HG03442 (cell line): Measurements from ENCODE around the gene CD320.
"Not testable (repeated sequence)": the region's sequence is repeated elsewhere in the genome, so short reads cannot be mapped to it uniquely, and the experiment has no call there.

Experiments used
- ATAC-seq: cut with Tn5 transposase; IDR thresholded peaks from one replicate; pipeline ENCODE4 v1.9.1; 2021; ENCODE audit warnings: mild to moderate bottlenecking, moderate library complexity; ENCODE audit not compliant: unreplicated experiment

Gene CD320

GRCh38 chr19:8310342-8311055, 2.3 kb upstream of the CD320 start:
- ATAC-seq, result no peak

- ATAC-seq, result no peak
Observed at GRCh38 chr19:8308891-8309291, 733 bp upstream of the CD320 start.

- ATAC-seq, result no peak
Observed at GRCh38 chr19:8307400-8307964, 676 bp downstream of the CD320 start.

- ATAC-seq, result no peak
Observed at GRCh38 chr19:8306235-8307054, 1.7 kb downstream of the CD320 start.

- ATAC-seq, result no peak
Observed at GRCh38 chr19:8305798-8306197, 2.4 kb downstream of the CD320 start.

- no peak for ATAC-seq
Observed at GRCh38 chr19:8304841-8305621, 3.1 kb downstream of the CD320 start.

GRCh38 chr19:8302734-8303133, 5.4 kb downstream of the CD320 start:
- ATAC-seq, result no peak

- no peak for ATAC-seq
Observed at GRCh38 chr19:8302357-8302691, 5.8 kb downstream of the CD320 start.

- not testable (repeated sequence) for ATAC-seq
Observed at GRCh38 chr19:8291337-8291736, 16.8 kb downstream of the CD320 start.

GRCh38 chr19:8276508-8276907, 31.6 kb downstream of the CD320 start:
- not testable (repeated sequence) for ATAC-seq

GRCh38 chr19:8269724-8270123, 38.4 kb downstream of the CD320 start:
- no peak for ATAC-seq

- ATAC-seq, result no peak
Observed at GRCh38 chr19:8265872-8266271, 42.3 kb downstream of the CD320 start.

- ATAC-seq, result not testable (repeated sequence)
Observed at GRCh38 chr19:8264248-8264647, 43.9 kb downstream of the CD320 start.

GRCh38 chr19:8262431-8262830, 45.7 kb downstream of the CD320 start:
- ATAC-seq, result no peak

GRCh38 chr19:8261881-8262280, 46.3 kb downstream of the CD320 start:
- no peak for ATAC-seq

- ATAC-seq, result no peak
Observed at GRCh38 chr19:8261347-8261746, 46.8 kb downstream of the CD320 start.

- no peak for ATAC-seq
Observed at GRCh38 chr19:8259922-8260247, 48.3 kb downstream of the CD320 start.

GRCh38 chr19:8259142-8259921, 48.8 kb downstream of the CD320 start:
- no peak for ATAC-seq

- ATAC-seq, result no peak
Observed at GRCh38 chr19:8257052-8257443, 51.1 kb downstream of the CD320 start.

- ATAC-seq, result no peak
Observed at GRCh38 chr19:8256276-8257051, 51.7 kb downstream of the CD320 start.
